SU-DHL-6 (cell line): Measurements from ENCODE around the gene EFHD1.

Source experiments
- CTCF ChIP-seq: fragments of 200-600 bp; sonication (generic); IDR thresholded peaks from one replicate; pipeline ENCODE4 v1.5.1; 2017; ENCODE audit warnings: antibody characterized with exemption, mild to moderate bottlenecking, low read length, moderate library complexity; ENCODE audit not compliant: insufficient read depth, poor library complexity, severe bottlenecking
- EZH2phosphoT487 ChIP-seq: fragments of 200-600 bp; sonication (generic), shearing (Covaris generic); conservative IDR thresholded peaks from 2 replicates; pipeline ENCODE4 v1.6.1; 2018; ENCODE audit warnings: mild to moderate bottlenecking, antibody characterized with exemption, low read length, moderate library complexity, mixed read lengths

- no peak for TF ChIP-seq CTCF
- TF ChIP-seq EZH2phosphoT487 = no peak
Observed at GRCh38 chr2:232688201-232688600, 54.8 kb downstream of the EFHD1 start.
